Astrocyte (in vitro differentiated cells and primary cell): ENCODE results near the gene RTRAF.

ENCODE experiments used
- EZH2 ChIP-seq: IDR thresholded peaks from 2 replicates; pipeline ENCODE4 v1.6.1; 2012; ENCODE audit warnings: mild to moderate bottlenecking, low read length, inconsistent platforms; ENCODE audit not compliant: insufficient read depth
- TF ChIP-seq, protein P1 (sequence below): IDR thresholded peaks from 2 replicates; pipeline ENCODE4 v1.5.1; 2011; ENCODE audit warnings: low read depth, mild to moderate bottlenecking, inconsistent platforms, low read length, moderate library complexity; ENCODE audit not compliant: insufficient read depth

- TF ChIP-seq, protein P1, sequence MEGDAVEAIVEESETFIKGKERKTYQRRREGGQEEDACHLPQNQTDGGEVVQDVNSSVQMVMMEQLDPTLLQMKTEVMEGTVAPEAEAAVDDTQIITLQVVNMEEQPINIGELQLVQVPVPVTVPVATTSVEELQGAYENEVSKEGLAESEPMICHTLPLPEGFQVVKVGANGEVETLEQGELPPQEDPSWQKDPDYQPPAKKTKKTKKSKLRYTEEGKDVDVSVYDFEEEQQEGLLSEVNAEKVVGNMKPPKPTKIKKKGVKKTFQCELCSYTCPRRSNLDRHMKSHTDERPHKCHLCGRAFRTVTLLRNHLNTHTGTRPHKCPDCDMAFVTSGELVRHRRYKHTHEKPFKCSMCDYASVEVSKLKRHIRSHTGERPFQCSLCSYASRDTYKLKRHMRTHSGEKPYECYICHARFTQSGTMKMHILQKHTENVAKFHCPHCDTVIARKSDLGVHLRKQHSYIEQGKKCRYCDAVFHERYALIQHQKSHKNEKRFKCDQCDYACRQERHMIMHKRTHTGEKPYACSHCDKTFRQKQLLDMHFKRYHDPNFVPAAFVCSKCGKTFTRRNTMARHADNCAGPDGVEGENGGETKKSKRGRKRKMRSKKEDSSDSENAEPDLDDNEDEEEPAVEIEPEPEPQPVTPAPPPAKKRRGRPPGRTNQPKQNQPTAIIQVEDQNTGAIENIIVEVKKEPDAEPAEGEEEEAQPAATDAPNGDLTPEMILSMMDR, result no peak
- no peak for TF ChIP-seq EZH2
Measured at GRCh38 chr14:51954031-51954430, 35.3 kb upstream of the RTRAF start.
